K562 (cell line): ENCODE results near the gene LINC00305. TPM values are rescaled to one million over a fixed set of nuclear protein-coding genes. Genes with fewer than 3 reads are reported as not detected.

Source experiments
- ATAC-seq: fragments of 200-7000 bp; cut with Tn5 transposase; 3 replicates; pipeline ENCODE4 v1.9.1; 2020; ENCODE audit warnings: moderate library complexity
- BruUV-seq: library from RNA; stranded (reverse); fragments of 400-500 nt; replicated peaks from 2 replicates; lab custom pipeline; 2021; lab: Mats Ljungman, UMichigan
- CTCF ChIA-PET: fragments of 300-600 bp; formaldehyde crosslinking; extraction: SDS; loops from one replicate; lab custom pipeline; 2021; ENCODE audit warnings: low intra/inter-chr PET ratio; lab: Yijun Ruan, JAX
- POLR2A ChIA-PET: fragments of 300-600, 350-650 bp; sonication (Branson Sonifier 250); formaldehyde crosslinking; extraction: SDS; loops from one replicate; lab custom pipeline; 2021; ENCODE audit warnings: antibody characterized with exemption, inconsistent platforms; lab: Yijun Ruan, JAX
- DNase-seq, 4 experiments: peaks; one replicate each; pipeline versions ENCODE4 v3.0.0 to v3.0.0-alpha.2; 2011 to 2018; ENCODE audit warnings: low spot score in 3 of 4, mixed read lengths in 3 of 4; ENCODE audit errors: extremely low read depth in 1 of 4
- FAIRE-seq: peaks from 2 replicates; lab custom pipeline; 2011; peaks lifted over from hg19 to GRCh38; lab: Jason Lieb, UNC
- H2AFZ ChIP-seq: 2 replicates; pipeline ENCODE4 v1.6.0; 2011; ENCODE audit warnings: low read depth, low read length, control low read depth, inconsistent platforms
- H3K27ac ChIP-seq: fragments of 200-600 bp; 3 replicates; pipeline ENCODE4 v1.8.0; 2011; ENCODE audit warnings: low read depth, mild to moderate bottlenecking, control low read depth, inconsistent platforms, low read length, moderate library complexity, mixed read lengths; ENCODE audit errors: extremely low read depth
- H3K27me3 ChIP-seq, 2 experiments: fragments of 300-600 bp in 1 of 2; 2 replicates in 1 of 2; 3 replicates in 1 of 2; pipeline versions ENCODE4 v1.6.0 to v1.8.0; 2011; ENCODE audit warnings: inconsistent platforms in 2 of 2, low read length in 2 of 2, mild to moderate bottlenecking in 1 of 2, mixed read lengths in 1 of 2, moderate library complexity in 1 of 2; ENCODE audit not compliant: control insufficient read depth in 2 of 2, insufficient read depth in 2 of 2
- H3K36me3 ChIP-seq: fragments of 300-600 bp; 3 replicates; pipeline ENCODE4 v1.8.0; 2011; ENCODE audit warnings: mild to moderate bottlenecking, low read length, inconsistent platforms; ENCODE audit not compliant: control insufficient read depth, insufficient read depth
- H3K4me1 ChIP-seq, 2 experiments: fragments of 200-600 bp in 1 of 2; replicated peaks in 1 of 2; 2 replicates in 1 of 2; 3 replicates in 1 of 2; pipeline versions ENCODE4 v1.5.1 to v1.8.0; 2011; ENCODE audit warnings: inconsistent platforms in 2 of 2, low read length in 2 of 2, mild to moderate bottlenecking in 1 of 2, mixed read lengths in 1 of 2, moderate library complexity in 1 of 2; ENCODE audit not compliant: control insufficient read depth in 2 of 2, insufficient read depth in 2 of 2
- H3K4me2 ChIP-seq: 2 replicates; pipeline ENCODE4 v1.6.1; 2011; ENCODE audit warnings: low read length, control low read depth, inconsistent platforms, mixed read lengths; ENCODE audit not compliant: insufficient read depth
- H3K4me3 ChIP-seq: fragments of 200-600 bp; sonication (generic), shearing (Covaris generic); 2 replicates; pipeline ENCODE4 v1.5.1; 2016; ENCODE audit warnings: control low read depth, inconsistent platforms
- H3K79me2 ChIP-seq: fragments of 200-600 bp; 3 replicates; pipeline ENCODE4 v1.8.0; 2011; ENCODE audit warnings: low read length, inconsistent platforms; ENCODE audit not compliant: control insufficient read depth, insufficient read depth
- H3K9ac ChIP-seq, 2 experiments: 2 replicates each; pipeline versions ENCODE4 v1.6.0 to v1.6.1; 2011; ENCODE audit warnings: low read depth in 2 of 2, low read length in 2 of 2, control low read depth in 1 of 2, inconsistent platforms in 1 of 2, mild to moderate bottlenecking in 1 of 2, mixed read lengths in 1 of 2; ENCODE audit not compliant: insufficient read depth in 1 of 2
- H3K9me1 ChIP-seq: one replicate; pipeline ENCODE4 v1.6.0; 2011; ENCODE audit warnings: inconsistent platforms, mild to moderate bottlenecking, low read length, moderate library complexity; ENCODE audit not compliant: control insufficient read depth, insufficient read depth
- H3K9me3 ChIP-seq: replicated peaks from 2 replicates; pipeline ENCODE4 v1.5.1; 2011; ENCODE audit warnings: low read depth, low read length, inconsistent platforms; ENCODE audit not compliant: control insufficient read depth, insufficient read depth
- H4K20me1 ChIP-seq: replicated peaks from 2 replicates; pipeline ENCODE4 v1.6.1; 2011; ENCODE audit warnings: low read length, inconsistent platforms, mixed read lengths; ENCODE audit not compliant: control insufficient read depth, insufficient read depth
- HOXB6 ChIP-seq: fragments of 250-450 bp; sonication (Bioruptor Pico); IDR thresholded peaks from 2 replicates; pipeline ENCODE4 v1.5.1; 2022; ENCODE audit warnings: mild to moderate bottlenecking, borderline replicate concordance
- MYBL2 ChIP-seq, 2 experiments: fragments of 450-650 bp in 1 of 2; sonication (generic) in 1 of 2; formaldehyde crosslinking in 1 of 2; IDR thresholded peaks; 2 replicates each; pipeline versions ENCODE4 v1.6.1 to v1.8.1; 2017 to 2022; ENCODE audit warnings: borderline replicate concordance in 1 of 2, inconsistent platforms in 1 of 2, low read depth in 1 of 2, mild to moderate bottlenecking in 1 of 2, missing genetic modification reagents in 1 of 2, moderate library complexity in 1 of 2
- NCOA4 ChIP-seq: fragments of 450-650 bp; IDR thresholded peaks from 2 replicates; pipeline ENCODE4 v1.6.1; 2018; ENCODE audit warnings: mild to moderate bottlenecking; ENCODE audit not compliant: partially characterized antibody
- WGBS: fragments of 100-300 bp; shearing (Covaris generic); methylation state at CpG from one replicate; pipeline ENCODE4 v1.1.6; 2016; ENCODE audit warnings: low coverage, mixed read lengths; ENCODE audit not compliant: insufficient coverage; ENCODE audit errors: missing lambda C conversion rate; 5-methylcytosine and 5-hydroxymethylcytosine counted together
- in situ Hi-C: fragments of 300-500 bp; cut with MboI; formaldehyde crosslinking; loops from 4 replicates; pipeline ENCODE4 v1.15.0; 2018; ENCODE audit warnings: inconsistent platforms, mixed read lengths
- intact Hi-C: fragments of 100-400 bp; cut with micrococcal nuclease; formaldehyde crosslinking; loops from 2 replicates; pipeline ENCODE4 v1.14.2; 2022
- polyA plus RNA-seq, 8 experiments: library from polyadenylated mRNA; depleted of rRNA in 4 of 8; stranded (reverse) in 5 of 8; unstranded in 3 of 8; fragments of >200 nt; fragmentation: Nextera tagmentation in 2 of 8; fragmentation: Illumina TruSeq in 1 of 8; extraction: Ambion mirVana in 2 of 8; extraction: Trizol in 1 of 8; gene quantifications; 2 replicates each; pipeline versions ENCODE4 v1.2.1 to v1.2.3, GENCODE V29; 2011 to 2014; ENCODE audit warnings: inconsistent platforms in 1 of 8, missing spikeins in 1 of 8
- total RNA-seq, 7 experiments: library from RNA; depleted of rRNA in 6 of 7; stranded (reverse); fragments of >200 nt in 6 of 7; fragmentation: Illumina TruSeq in 2 of 7; extraction: Trizol in 2 of 7; gene quantifications; 2 replicates each; pipeline versions ENCODE4 v1.2.1 to v1.2.3, GENCODE V29; 2011 to 2021; ENCODE audit warnings: low replicate concordance in 1 of 7
- TF ChIP-seq, protein P1 (sequence below): fragments of 250-450 bp; sonication (Bioruptor Pico); IDR thresholded peaks from 2 replicates; pipeline ENCODE4 v1.4.0; 2020
- TF ChIP-seq, protein P2 (sequence below): fragments of 450-650 bp; IDR thresholded peaks from 2 replicates; pipeline ENCODE4 v1.6.1; 2016; ENCODE audit warnings: low read depth

LINC00305 gene
- total and polyA plus RNA-seq, 9 of the 15 experiments (the other 6 are each of a cell fraction or from before 2014, with no cell fraction given): not detected

DNA sequence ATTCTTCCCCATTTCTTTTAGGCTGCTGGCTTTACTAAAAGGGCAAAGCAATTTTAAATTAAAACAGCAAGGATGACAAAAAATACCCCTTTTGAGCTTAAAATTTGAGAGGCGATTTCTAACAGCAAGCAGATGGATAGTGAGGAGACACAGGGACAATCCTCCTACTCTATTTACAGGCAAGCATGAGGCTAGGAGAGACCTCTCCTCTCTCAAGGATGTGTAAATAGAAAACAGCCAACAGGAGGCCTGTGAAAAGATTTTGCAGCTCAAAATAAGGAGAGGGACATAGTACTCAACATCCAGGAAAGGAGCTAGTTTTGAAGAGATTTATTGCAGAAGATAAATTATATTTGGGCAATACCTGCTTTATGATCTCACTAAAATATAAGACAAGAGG, 53.8 kb downstream of the LINC00305 start (continued):
- TF ChIP-seq, protein P1, sequence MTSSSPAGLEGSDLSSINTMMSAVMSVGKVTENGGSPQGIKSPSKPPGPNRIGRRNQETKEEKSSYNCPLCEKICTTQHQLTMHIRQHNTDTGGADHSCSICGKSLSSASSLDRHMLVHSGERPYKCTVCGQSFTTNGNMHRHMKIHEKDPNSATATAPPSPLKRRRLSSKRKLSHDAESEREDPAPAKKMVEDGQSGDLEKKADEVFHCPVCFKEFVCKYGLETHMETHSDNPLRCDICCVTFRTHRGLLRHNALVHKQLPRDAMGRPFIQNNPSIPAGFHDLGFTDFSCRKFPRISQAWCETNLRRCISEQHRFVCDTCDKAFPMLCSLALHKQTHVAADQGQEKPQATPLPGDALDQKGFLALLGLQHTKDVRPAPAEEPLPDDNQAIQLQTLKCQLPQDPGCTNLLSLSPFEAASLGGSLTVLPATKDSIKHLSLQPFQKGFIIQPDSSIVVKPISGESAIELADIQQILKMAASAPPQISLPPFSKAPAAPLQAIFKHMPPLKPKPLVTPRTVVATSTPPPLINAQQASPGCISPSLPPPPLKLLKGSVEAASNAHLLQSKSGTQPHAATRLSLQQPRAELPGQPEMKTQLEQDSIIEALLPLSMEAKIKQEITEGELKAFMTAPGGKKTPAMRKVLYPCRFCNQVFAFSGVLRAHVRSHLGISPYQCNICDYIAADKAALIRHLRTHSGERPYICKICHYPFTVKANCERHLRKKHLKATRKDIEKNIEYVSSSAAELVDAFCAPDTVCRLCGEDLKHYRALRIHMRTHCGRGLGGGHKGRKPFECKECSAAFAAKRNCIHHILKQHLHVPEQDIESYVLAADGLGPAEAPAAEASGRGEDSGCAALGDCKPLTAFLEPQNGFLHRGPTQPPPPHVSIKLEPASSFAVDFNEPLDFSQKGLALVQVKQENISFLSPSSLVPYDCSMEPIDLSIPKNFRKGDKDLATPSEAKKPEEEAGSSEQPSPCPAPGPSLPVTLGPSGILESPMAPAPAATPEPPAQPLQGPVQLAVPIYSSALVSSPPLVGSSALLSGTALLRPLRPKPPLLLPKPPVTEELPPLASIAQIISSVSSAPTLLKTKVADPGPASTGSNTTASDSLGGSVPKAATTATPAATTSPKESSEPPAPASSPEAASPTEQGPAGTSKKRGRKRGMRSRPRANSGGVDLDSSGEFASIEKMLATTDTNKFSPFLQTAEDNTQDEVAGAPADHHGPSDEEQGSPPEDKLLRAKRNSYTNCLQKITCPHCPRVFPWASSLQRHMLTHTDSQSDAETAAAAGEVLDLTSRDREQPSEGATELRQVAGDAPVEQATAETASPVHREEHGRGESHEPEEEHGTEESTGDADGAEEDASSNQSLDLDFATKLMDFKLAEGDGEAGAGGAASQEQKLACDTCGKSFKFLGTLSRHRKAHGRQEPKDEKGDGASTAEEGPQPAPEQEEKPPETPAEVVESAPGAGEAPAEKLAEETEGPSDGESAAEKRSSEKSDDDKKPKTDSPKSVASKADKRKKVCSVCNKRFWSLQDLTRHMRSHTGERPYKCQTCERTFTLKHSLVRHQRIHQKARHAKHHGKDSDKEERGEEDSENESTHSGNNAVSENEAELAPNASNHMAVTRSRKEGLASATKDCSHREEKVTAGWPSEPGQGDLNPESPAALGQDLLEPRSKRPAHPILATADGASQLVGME (CRISPR knock-in tag): no peak
- no peak for TF ChIP-seq NCOA4

DNA sequence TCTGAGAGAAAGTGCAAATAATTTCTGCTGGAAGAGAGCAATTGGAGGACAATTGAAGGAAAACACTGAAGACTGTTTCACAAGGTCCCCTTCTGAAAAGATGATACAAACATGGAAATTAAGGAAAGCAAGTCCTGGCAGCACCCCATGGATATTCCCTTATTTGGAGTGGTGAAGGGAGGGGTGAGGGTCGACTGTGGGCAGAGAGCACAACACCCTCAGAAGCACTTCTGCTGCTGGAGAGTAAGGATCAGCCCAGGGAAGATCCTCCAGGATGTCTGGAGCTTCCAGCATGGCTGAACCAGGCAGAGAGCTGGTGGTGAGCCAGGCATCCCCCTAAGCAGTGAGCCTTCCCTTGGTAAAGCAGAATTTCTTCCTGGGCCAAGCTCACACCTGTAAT, 54.7 kb downstream of the LINC00305 start:
- no peak for FAIRE-seq
- ATAC-seq: no peak
- H3K4me3 ChIP-seq: no peak overlapping the region
- CTCF ChIA-PET: no interaction called here
- H3K9ac ChIP-seq: no peak overlapping the region
- H3K9me3 ChIP-seq: no peaks in the 10 kb centered on the region
- no TSS peak for BruUV-seq
- no peak overlapping the region for H2AFZ ChIP-seq
- no peaks in the 10 kb centered on the region for H4K20me1 ChIP-seq
- H3K27me3 ChIP-seq: no peaks in the 10 kb centered on the region
- H3K9me1 ChIP-seq: no peaks in the 10 kb centered on the region
- 11% methylated on average over 1 of the region's 1 CpG for WGBS
- POLR2A ChIA-PET: no interaction called here
- H3K27ac ChIP-seq: no peak overlapping the region
- H3K79me2 ChIP-seq: no peaks in the 10 kb centered on the region
- intact Hi-C loops (no loop called here), in situ Hi-C loops (no loop called here)
- H3K4me1 ChIP-seq: no peaks in the 10 kb centered on the region
- no peak overlapping the region for H3K4me2 ChIP-seq
- DNase-seq: no peak
- no peaks in the 10 kb centered on the region for H3K36me3 ChIP-seq
- TF ChIP-seq MYBL2 (IDR thresholded peaks at IDR 0.05; ENCODE audit: low read depth) (no peak), MYBL2 (CRISPR knock-in tag; IDR thresholded peaks at IDR 0.05; ENCODE audit: borderline replicate concordance) (no peak), HOXB6 (no peak)
- TF ChIP-seq, protein P2, sequence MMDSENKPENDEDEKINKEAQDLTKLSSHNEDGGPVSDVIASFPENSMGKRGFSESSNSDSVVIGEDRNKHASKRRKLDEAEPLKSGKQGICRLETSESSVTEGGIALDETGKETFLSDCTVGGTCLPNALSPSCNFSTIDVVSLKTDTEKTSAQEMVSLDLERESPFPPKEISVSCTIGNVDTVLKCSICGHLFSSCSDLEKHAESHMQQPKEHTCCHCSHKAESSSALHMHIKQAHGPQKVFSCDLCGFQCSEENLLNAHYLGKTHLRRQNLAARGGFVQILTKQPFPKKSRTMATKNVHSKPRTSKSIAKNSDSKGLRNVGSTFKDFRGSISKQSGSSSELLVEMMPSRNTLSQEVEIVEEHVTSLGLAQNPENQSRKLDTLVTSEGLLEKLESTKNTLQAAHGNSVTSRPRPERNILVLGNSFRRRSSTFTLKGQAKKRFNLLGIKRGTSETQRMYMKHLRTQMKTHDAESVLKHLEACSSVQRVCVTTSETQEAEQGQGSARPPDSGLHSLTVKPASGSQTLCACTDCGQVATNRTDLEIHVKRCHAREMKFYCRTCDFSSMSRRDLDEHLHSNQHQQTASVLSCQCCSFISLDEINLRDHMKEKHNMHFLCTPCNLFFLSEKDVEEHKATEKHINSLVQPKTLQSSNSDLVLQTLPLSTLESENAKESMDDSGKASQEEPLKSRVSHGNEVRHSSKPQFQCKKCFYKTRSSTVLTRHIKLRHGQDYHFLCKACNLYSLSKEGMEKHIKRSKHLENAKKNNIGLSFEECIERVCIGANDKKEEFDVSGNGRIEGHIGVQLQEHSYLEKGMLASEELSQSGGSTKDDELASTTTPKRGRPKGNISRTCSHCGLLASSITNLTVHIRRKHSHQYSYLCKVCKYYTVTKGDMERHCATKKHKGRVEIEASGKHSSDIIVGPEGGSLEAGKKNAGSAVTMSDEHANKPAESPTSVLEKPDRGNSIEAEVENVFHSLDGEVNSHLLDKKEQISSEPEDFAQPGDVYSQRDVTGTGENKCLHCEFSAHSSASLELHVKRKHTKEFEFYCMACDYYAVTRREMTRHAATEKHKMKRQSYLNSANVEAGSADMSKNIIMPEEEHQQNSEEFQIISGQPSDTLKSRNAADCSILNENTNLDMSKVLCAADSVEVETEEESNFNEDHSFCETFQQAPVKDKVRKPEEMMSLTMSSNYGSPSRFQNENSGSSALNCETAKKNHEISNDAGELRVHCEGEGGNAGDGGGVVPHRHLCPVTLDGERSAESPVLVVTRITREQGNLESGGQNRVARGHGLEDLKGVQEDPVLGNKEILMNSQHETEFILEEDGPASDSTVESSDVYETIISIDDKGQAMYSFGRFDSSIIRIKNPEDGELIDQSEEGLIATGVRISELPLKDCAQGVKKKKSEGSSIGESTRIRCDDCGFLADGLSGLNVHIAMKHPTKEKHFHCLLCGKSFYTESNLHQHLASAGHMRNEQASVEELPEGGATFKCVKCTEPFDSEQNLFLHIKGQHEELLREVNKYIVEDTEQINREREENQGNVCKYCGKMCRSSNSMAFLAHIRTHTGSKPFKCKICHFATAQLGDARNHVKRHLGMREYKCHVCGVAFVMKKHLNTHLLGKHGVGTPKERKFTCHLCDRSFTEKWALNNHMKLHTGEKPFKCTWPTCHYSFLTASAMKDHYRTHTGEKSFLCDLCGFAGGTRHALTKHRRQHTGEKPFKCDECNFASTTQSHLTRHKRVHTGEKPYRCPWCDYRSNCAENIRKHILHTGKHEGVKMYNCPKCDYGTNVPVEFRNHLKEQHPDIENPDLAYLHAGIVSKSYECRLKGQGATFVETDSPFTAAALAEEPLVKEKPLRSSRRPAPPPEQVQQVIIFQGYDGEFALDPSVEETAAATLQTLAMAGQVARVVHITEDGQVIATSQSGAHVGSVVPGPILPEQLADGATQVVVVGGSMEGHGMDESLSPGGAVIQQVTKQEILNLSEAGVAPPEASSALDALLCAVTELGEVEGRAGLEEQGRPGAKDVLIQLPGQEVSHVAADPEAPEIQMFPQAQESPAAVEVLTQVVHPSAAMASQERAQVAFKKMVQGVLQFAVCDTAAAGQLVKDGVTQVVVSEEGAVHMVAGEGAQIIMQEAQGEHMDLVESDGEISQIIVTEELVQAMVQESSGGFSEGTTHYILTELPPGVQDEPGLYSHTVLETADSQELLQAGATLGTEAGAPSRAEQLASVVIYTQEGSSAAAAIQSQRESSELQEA: no peak
